GM23338 (cell line): ENCODE data around the gene SREBF2.

Experiments
- EZH2 ChIP-seq: fragments of 200-600 bp; sonication (generic); IDR thresholded peaks from one replicate; pipeline ENCODE4 v1.8.0; 2017; ENCODE audit warnings: antibody characterized with exemption, mild to moderate bottlenecking, low read depth; ENCODE audit not compliant: unreplicated experiment
- POLR2AphosphoS5 ChIP-seq: IDR thresholded peaks from 2 replicates; pipeline ENCODE4 v1.6.1; 2016; ENCODE audit warnings: antibody characterized with exemption, low read depth
- TF ChIP-seq, protein P1 (sequence below), 2 experiments: fragments of 200-600 bp in 1 of 2; sonication (generic) in 1 of 2; conservative IDR thresholded peaks; 2 replicates each; pipeline versions ENCODE4 v1.5.1 to v1.6.1; 2016 to 2017; ENCODE audit warnings: antibody characterized with exemption in 2 of 2, low read depth in 2 of 2, mild to moderate bottlenecking in 2 of 2, moderate library complexity in 1 of 2

DNA sequence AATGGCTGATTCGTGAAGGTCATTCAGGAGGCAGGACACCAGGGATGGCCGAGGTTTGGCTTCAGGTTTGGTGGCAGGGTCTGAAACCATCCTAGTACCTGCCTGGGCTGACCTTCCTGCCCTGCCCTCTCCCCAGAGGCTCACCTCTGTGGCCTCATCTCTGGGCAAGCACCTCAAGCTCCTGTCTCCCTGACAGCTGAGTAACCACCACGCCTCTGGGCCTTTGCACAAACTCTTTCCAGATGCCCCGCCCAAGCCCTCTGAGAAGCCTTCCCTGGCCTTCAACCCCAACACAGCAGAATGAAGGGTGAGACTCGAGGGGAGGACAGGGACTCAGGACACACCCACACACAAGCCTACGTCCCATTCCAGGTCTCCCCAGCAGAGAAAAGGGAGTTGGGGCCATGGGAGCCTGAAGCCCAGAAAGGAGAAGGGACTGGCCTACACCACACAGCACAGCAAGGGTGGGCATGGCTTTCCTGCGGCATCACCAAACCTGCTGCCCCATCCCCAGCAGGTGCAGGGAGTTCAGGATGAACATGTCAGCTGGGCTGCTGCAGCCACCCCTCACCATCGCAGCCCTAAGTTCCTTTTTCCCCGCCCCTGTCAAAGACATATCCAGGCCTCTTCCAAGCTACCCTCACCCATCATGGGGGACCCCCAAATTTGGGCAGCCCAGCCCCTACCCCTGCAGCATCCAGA, 79.6 kb downstream of the SREBF2 start:
- TF ChIP-seq POLR2AphosphoS5 (no peak), EZH2 (no peak)
- TF ChIP-seq, protein P1, sequence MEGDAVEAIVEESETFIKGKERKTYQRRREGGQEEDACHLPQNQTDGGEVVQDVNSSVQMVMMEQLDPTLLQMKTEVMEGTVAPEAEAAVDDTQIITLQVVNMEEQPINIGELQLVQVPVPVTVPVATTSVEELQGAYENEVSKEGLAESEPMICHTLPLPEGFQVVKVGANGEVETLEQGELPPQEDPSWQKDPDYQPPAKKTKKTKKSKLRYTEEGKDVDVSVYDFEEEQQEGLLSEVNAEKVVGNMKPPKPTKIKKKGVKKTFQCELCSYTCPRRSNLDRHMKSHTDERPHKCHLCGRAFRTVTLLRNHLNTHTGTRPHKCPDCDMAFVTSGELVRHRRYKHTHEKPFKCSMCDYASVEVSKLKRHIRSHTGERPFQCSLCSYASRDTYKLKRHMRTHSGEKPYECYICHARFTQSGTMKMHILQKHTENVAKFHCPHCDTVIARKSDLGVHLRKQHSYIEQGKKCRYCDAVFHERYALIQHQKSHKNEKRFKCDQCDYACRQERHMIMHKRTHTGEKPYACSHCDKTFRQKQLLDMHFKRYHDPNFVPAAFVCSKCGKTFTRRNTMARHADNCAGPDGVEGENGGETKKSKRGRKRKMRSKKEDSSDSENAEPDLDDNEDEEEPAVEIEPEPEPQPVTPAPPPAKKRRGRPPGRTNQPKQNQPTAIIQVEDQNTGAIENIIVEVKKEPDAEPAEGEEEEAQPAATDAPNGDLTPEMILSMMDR (conservative IDR thresholded peaks at IDR 0.05; ENCODE audit: low read depth in 2 of 2): no peak
